Hematopoietic multipotent progenitor cell treated with erythropoietin and hydrocortisone succinate and interleukin-3 and kit ligand, for 17 days (in vitro differentiated cells): ENCODE results near the gene LGALS3BP.

Experiments used
- DNase-seq: peaks from one replicate; pipeline ENCODE4 v3.0.0-alpha.2; 2015; ENCODE audit warnings: low spot score

LGALS3BP gene

DNA sequence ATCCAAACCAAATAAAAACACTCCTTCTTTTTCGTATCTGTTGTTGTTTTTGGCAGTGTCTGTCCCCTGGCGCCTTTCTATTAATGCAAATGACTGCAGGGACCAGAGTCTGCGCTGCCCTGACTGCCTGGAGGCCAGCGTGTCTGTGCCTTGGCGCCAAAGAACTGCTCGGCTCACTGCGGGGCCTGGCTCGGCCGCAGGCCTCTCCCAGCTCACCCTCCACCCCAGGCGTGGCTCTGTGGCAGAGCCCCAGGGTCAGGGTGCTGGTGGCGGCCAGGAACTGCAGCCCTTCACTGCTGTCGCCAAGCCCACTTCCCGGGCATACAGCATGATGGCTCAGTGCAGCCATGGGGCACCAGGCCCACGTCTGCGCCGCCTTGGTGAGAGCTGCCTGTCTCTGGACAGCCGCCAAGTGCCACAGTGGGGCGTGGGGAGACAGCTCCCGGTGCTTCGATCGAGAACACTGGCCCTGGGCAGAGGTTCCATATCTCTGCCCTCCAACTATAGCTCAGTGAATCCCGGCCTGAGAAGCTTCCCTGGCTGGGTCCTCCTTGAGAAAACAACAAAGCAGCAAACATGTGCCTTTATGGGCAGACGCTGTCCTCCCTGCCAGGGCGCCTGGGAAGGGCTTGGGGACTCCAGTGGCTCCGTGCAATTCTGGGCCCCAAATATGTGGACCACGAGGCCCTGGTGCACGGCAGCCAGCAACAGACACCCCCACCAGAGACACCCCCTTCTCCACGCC is 18.8 kb upstream of the LGALS3BP start:
- DNase-seq = no peak

DNA sequence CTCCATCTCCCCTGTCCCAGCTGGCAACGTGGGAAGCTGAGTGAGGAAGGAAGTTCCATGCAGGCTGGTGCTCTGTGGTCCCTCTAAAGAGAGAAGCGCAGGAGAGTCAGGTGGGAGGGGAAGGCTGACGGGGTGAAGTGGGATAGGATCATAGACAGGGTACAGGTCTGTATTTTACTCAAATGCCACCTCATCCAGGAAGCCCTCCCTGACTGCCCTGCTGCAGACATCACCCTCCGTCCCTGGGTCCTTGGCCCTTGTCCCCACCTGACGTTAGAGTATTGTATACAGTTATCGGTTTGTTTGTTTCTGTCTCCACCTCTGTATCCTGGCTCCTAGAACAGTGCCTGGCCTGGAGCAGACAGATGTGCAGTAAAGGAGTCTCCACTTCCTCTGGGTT is 18.2 kb upstream of the LGALS3BP start:
- no peak for DNase-seq

DNA sequence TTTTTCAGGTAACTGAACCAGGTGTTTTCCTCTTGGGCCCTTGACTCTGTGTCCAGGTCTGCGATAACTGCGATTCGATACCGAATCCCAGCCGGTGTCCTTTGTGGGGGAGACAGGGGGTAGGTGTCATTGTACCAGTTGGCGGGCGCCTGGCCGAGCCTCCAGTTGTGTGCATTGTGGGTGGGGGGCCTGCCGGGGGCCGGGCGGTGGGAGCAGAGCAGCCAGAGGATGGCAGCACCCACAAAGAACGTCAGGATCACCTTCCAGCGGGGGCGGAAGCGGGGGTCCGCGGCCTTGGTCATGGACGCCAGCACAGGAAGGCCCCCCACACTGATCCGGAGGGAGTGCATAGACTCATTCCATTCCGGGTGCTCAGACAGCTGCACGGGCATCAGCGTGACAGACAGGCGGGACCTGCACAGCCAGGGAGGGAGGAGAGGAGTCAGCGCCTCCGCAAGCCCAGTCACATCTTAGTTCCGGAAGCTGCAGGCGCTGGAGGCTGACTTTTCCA is 17.6 kb upstream of the LGALS3BP start:
- no peak for DNase-seq

DNA sequence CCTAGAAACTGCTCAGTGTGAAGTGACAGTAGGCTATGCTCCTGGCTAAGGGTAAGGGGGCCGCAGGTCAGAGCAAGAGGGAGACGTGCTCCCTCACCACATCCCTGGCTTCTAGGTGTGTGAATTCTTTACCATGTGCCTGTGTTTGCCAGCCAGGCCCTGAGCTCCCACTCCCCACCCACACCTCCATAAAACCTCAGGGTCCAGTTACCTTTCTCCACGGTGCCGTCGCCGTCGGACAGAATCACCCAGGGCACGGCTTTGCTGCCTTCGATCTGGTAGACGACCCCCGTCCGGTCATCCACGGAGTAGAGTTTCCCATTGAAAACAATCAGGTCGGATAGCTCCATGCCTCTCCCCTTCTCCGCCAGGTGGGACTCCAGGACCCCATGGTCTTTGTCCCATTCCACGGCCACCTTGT is 17.1 kb upstream of the LGALS3BP start:
- no peak for DNase-seq

DNA sequence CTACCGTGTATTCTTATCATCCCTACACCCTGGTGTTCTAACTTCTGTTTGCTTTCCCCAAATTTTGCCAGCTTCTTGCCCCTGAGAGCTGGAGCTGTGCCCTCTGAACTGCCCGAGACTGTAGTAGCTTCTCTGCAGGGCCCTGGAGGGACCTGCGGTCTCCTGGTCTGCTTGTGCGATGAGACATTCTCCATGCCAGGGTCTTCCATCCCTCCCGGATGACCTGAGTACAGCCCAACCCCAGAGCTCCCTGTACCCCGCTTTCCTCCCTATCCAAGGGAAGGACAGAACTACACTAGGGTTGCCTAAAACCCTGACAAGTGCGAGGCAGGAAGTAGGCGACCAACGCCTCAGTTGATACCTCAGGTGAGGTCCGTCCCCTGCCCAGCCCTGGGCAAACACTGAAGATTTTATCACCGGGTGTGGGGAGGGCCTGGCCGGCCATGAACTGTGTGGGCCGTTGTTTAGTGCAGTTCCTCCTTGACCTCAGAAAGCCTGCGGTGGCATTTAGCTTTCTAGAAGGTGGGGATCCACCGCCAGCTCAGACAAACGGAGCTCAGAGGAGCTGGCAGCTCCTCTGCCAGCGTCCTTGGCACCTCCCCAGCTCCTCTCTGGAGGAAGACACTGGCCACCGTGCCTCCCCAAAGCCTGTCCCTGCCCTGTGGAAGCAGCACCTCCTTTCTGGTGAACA is 16.2 kb upstream of the LGALS3BP start:
- no peak for DNase-seq

DNA sequence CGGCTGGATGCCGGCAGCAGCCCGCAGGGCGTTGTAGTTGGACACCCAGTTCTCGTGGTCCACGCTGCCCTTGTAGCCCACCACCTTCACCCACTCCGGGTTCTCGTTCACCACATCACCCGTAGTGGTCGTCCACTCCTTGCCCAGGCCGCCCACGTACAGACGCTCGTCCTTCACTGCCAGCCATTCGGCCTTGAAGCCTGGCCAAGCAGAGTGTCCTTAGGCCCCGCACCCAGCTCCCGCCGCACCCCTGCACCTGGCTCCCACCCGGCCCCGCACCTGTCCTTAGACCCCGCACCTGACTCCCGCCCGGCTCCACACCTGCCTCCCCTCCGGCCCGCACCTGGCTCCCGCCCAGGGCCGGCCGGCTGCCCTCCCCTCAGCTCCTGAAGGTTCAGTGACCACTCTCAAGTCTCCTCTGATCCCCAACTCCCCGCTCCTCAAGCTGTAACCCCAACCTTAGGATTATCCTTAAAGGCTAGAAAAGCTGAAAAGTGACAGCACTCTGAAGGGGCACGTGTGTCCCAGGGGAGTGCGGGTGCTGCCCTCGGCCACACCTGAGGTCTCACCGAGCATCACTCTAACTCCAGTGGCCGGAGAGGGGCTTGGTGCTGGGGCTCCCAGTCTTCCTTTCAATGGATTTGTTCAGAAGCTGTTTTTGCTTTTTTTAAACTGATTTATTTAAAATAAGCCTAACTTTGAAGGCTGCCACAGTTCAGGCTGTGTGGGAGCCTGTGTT is 15.5 kb upstream of the LGALS3BP start:
- no peak for DNase-seq

DNA sequence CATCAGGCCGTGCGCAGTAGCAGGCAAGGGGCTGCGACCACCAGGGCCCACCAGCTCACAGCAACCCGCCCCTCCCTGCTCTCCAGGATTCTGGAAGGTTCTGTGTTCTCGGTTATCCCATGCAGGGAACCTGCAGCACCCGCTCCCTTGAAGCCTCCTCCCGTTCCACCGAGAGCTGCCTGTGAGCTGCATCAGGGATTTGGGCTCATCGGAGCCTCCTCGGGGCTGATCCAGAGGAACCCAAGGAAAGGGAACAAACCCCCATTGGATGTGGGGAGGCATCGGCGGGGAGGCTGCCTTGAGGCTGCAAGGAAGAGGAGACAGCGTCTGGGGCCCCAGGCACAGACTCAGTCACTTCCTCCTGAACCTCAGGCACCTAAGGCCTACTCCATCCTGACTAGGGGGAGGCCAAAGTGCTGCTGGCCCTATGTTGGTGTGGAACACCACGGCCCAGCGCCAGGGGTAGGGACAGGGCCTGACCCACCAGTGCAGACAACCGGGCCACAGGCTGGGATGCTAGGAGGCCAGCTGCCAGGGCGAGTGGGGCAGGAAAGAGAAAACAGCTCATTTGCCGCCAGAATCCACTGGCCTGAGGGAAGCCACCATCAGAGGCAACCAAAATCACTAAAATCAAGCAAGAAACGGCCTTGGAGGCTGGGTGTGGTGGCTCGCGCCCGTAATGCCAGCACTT is 14.4 kb upstream of the LGALS3BP start:
- DNase-seq = no peak

DNA sequence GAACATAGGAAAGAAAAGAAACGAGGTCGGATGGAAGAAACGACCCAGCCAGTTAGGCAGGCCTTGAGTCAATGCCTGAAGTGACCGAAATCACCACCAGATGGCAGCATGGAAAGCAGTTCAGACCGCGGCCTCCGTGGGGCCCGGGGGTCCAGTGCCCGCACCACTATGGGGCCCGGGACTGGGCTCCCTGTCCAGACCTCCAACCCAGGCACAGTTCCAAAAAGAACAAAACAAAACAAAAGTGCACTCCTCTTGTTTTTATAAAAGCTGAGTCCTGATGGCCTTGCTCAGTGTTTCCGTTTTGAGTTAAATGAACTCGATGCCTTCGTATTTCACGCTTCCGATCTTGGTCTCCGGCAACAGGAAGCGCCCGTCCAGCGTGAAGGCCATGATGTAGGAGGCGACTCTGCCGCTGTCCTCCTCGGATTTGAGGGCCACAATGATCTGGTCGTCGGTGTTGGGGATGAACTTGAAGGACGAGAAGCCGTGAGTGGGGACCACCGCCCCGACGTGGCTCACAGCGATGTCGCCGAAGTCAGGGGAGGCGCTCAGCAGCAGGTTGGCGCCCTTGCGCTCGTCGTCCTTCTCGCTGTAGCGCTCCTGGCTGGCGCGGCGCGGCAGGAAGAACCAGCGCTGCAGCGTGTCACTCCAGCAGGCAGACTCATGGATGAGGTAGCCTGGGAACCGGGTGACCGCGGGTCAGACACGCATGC is 13.7 kb upstream of the LGALS3BP start:
- peak; percentile 68 for DNase-seq

DNA sequence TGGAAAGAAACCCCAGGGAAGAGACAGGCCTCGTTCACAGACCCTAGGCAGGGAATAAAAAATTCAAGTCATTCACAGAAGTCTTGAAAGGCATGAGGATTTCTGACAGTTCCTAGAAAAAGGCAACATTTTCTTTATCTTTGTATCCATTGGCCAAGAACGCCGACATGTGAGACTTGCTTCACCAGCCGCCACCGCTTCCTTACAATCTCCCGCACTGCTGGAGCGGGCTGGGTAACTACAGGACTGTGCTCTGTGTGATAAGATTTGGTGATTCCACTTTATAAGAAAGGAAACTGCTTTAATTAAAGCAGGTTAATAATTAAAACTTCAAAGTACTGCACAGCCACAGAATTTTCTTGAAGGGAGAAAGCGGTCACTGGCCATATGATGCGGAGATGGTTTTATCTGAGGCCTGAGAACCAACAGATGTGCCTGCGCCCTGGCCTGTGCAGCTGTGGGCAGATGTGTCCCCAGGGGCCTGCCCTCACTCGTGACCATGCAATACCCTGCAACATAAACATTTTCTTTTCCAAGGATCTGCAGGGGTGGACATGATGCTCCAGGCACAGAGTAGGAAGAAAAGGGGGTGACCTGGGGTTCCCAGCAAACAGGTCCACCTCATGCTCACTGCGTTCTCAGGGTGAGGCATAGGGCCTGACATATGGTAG is 13.0 kb upstream of the LGALS3BP start:
- DNase-seq = no peak

DNA sequence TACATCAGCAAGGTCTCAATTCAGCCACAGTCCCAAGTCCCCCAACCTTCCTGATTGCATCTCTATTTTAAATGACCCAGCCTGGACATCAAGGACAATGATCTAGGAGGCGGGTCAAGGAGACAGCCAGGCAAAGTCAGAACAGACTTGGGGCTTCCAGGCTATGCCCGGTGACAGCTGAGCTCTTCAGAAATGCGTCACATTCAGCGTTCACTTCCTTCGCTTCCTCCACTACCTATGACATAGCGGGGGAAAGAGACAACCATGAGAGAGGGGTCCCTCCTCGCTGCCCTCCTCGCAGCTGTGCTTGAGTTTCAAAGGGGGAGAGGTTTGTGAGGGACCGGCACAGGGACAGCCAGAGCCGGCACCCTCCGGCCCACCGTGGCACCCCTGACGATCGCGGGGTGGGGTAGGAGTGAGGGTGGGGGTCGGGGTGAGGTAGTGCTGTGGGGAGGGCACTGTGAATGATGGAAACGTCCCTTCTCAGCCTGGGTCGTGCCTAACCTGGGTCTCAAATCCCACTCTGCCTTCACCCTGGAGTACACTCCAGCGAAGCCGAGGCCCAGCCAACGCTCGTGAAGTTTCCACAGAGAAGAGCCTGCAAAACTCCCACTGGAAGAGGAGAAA is 12.3 kb upstream of the LGALS3BP start:
- no peak for DNase-seq

DNA sequence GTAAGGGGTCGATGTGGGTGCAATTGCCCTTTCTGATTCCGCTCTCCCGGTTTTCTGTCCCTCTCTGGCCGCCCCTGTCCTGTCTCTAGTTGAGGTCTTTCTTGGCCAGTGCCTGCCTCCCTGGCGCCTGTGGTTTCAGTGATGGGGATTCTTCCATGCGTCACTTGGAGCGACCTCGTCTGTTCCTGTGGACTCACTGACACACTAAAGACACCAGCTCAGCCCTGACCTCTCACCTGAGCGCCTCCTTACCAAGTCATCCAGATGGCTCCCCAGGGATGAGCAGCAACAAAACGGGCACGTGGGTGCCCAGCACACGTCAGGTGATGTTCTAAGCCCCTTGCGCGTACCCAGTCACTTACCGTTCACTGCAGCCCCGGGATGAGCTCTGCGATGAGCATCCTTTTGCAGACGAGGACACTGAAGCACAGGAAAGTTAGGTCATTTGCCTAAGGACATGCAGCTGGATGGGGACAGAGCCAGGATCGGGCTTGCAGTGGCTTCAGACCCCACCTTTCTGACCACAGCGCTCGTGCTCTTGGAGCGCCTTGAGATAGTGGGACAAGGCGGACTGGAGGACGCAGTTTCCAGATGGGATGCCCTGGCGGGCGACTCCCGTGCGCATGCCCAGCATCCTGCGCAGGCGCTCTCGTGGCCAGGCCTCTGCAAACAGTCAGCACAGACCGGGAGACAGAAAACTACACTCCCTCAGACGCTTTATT is 11.5 kb upstream of the LGALS3BP start:
- no peak for DNase-seq

DNA sequence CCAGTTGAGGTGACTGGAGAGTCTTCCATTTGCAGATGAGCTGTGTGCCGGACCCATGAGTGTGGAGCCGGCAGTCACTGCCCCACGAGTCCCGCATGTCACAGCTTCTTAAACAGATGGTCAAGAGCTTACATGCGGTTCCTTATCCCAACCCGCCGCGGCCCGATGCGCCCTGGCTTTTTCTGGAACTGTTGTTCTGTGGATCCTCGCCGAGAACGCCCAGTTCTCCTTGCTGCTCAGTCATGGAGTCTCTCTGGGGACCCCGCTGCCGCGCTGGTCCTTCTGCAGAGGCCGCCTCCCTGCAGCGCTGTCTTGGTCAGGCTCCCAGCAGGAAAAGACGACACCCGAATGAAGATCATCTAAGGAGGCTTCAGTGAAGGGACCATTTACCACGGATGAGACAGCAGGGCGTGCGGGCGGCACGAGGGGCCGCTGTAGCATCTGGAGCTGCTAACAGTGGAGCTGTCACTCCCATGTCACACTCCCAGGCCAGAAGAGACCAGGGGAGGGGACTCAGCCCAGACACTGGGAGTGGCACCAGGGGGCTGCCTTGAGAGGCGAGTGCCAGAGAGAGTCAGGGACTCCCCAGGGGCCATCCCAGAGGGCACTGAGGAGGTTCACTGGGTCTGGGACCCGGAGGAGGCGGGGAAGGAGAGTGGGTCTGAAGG is 10.8 kb upstream of the LGALS3BP start:
- DNase-seq = no peak

DNA sequence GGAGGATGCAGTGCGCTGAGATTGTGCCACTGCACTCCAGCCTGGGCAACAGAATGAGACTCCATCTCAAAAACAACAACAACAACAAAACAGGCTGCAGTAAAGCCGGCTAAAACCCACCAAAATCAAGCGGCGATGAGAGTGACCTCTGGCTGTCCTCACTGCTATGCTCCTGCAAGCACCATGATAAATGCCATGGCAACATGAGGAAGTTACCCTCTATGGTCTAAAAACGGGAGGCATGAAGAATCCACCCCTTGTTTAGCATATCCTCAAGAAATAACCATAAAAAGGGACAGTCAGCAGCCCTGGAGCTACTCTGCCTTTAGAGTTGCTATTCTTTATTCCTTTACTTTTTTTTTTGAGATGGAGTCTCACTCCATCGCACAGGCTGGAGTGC is 8.4 kb upstream of the LGALS3BP start:
- DNase-seq = no peak

DNA sequence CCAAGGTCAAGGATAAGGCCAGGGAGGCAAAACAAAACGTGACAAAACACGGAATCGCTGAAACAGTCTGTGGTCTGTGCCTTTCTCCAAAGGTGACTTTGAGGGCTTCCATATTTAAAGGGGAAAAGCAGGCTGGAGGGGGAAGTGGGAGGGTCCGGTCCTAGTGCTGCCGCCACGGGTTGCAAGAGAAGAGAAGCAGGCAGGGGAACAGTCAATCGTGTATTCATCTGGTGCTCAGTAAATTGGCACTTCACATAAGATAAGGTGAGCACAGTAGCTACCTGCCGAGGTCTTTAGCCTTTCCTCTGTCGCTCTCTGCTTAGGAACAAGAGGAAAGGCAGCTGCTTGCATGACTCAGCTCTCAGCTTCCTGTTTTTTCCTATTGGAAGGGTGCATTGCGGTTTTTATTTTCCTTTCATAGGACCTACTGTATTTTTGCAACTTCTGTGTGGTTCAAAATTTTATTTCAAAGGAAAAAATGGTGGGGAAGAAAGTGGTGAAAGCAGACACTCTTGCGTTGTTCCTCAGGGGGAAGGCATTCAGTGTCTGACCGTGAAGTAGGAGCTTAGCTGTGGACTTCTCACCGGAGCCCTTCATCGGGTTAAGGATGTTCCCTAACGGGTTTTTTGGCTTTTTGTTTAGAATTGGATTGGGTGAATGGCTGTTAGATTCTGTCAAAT is 7.1 kb upstream of the LGALS3BP start:
- DNase-seq = no peak

DNA sequence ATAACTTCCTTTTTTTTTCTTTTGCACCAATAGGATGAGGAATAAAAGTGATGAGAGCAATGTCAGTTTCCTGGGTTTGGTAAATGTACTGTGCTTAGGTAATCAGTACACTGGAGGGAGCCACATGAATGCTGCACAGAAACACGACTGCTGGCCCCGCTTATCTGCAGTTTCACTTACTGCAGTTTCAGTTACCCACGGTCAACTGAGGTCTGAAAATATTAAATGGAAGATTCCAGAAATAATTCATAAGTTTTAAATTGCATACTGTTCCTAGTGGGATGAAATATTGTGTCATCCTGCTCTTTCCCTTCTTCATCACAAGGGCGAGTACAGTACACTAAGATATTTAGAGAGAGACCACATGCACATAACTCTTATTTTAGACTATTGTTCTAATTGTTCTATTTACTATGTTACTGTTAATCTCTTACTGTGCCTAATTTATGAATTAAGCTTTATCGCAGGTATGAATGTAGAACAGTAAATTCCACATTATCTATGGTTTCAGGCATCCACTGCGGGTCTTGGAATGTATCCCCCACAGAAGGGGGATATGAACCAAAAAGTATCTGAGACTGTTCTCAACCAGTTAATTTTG is 6.4 kb upstream of the LGALS3BP start:
- DNase-seq = peak; percentile 11

DNA sequence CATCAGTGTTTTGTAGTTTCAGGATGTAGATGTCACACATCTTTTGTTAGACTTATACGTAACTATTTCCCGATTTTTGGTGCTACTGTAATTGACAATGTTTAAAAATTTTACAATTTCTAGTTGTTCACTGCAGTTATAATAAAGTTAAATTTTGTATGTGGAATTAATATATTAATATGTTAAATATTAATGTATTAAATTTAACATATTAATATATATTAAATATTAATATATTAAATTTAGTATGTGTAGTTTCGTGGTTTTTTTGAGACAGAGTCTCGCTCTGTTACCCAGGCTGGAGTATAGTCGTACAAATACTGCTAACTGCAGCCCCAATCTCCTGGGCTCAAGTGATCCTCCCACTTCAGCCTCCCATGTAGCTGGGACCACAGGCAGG is 5.7 kb upstream of the LGALS3BP start:
- no peak for DNase-seq

DNA sequence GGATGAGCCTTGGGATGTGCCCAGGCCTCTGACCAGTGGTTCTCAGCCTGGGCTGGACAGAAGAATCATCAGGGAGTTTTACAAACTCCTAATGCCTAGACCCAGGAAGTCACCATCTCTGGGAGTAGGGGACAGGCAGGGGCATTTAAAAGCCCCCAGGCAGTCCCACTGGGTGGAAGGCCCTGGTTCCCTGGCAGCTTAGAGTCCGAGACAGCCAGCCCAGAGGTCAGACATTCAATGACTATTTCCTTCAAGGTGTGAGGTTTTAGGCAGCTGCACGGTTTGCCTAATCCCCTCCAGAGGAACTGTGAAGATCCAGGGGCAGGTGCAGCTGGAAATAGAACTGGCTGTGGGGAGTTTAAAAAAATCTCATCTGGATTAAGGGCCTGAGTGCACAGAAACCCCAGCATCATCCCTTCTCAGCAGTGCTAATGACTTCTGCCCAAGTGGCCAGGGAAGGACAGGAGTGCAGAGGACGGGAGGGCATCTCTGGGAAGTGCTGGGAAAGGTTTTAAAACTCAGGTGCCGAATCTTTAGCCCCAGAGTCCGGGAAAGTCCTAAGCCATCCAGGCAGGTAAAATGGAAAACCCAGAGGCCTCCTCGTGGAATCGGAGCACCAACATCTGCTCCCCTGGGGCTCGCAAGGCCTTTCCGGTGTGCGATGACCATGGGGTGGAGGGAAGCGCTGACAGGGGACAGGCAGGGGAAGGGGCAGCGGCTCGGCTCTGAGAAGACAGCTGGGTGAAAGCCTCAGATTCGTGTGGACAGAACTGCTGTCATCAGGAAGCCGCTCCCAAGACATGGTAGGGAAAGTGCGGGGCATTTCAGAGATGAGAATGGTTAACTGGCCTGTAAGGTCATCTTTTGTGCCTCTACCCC is 1.5 kb upstream of the LGALS3BP start:
- no peak for DNase-seq
